ENCODE results near the gene TNIK. TPM values are rescaled to one million over a fixed set of nuclear protein-coding genes. Genes with fewer than 3 reads are reported as not detected.

Gene TNIK
- total and polyA plus RNA-seq, 2 experiments from 2014 or later: 14.6 to 34.3 TPM

DNA sequence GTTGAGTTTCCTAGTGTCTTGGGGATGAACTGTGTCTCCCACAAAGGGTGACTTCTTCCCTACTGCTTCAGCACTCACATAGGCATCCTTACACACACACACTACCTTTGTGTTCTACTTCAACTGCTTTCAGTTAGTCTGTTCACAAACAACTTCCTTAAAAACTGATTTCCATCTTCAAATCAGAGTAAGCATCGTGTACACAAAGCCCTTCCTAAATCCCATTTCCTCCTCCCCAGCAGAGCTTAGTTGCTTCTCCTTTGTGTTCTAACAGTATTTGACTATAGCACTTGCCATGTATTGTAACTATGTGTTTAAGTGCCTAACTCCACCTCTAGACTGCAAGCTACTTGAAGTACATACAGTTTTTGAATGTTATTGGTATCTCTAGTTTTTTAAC, 71.7 kb downstream of the TNIK start:
- Mint-ChIP-seq H3K4me1 (peaks cover 63% of the 10 kb centered on the region), H3K9me3 (peaks cover 15% of the 10 kb centered on the region), H3K36me3 (ENCODE audit: low read depth) (peaks cover 18% of the 10 kb centered on the region), H3K27me3 (ENCODE audit: insufficient read depth, low read depth, poor library complexity) (peaks cover 4% of the 10 kb centered on the region), H3K27ac (no peak overlapping the region), H3K4me3 (no peak overlapping the region)
- Histone ChIP-seq H3K4me2 (no peak overlapping the region), H3K36me3 (ENCODE audit: insufficient read depth) (peaks cover 6% of the 10 kb centered on the region; the same call in 1 of the 2 replicates), H3K4me3 (no peak overlapping the region), H3K4me1 (ENCODE audit: insufficient read depth) (peaks cover 37% of the 10 kb centered on the region), H3K27me3 (ENCODE audit: insufficient read depth) (no peaks in the 10 kb centered on the region), H3K79me2 (replicated peaks; ENCODE audit: insufficient read depth) (peaks cover 73% of the 10 kb centered on the region), H4K20me1 (replicated peaks; ENCODE audit: insufficient read depth) (no peaks in the 10 kb centered on the region), H3K27ac (ENCODE audit: low read depth) (no peak overlapping the region), H3F3A (replicated peaks; ENCODE audit: low read depth) (0 out of 2 replicates have a peak, but pooled peaks cover 3% of the 10 kb centered on the region), H3K9me2 (ENCODE audit: insufficient read depth) (0 out of 2 replicates have a peak, but pooled peaks cover 2% of the 10 kb centered on the region), H2AFZ (no peak overlapping the region)
- TF ChIP-seq NANOG (IDR thresholded peaks at IDR 0.05; ENCODE audit: borderline replicate concordance) (no peak), ZNF114 (CRISPR knock-in tag; IDR thresholded peaks at IDR 0.05) (no peak), POLR2AphosphoS5 (IDR thresholded peaks at IDR 0.05; ENCODE audit: low read depth) (no peak), CREB1 (CRISPR knock-in tag; IDR thresholded peaks at IDR 0.05; ENCODE audit: low read depth) (no peak), STAT1 (IDR thresholded peaks at IDR 0.05; ENCODE audit: unreplicated experiment) (no peak), JUNB (IDR thresholded peaks at IDR 0.05; ENCODE audit: unreplicated experiment) (no peak), EZH2phosphoT487 (IDR thresholded peaks at IDR 0.05; ENCODE audit: unreplicated experiment) (no peak), ZNF331 (CRISPR knock-in tag; IDR thresholded peaks at IDR 0.05; ENCODE audit: low read depth) (no peak), EZH2 (IDR thresholded peaks at IDR 0.05; ENCODE audit: low read depth, unreplicated experiment) (no peak)
- TF ChIP-seq, protein P1, sequence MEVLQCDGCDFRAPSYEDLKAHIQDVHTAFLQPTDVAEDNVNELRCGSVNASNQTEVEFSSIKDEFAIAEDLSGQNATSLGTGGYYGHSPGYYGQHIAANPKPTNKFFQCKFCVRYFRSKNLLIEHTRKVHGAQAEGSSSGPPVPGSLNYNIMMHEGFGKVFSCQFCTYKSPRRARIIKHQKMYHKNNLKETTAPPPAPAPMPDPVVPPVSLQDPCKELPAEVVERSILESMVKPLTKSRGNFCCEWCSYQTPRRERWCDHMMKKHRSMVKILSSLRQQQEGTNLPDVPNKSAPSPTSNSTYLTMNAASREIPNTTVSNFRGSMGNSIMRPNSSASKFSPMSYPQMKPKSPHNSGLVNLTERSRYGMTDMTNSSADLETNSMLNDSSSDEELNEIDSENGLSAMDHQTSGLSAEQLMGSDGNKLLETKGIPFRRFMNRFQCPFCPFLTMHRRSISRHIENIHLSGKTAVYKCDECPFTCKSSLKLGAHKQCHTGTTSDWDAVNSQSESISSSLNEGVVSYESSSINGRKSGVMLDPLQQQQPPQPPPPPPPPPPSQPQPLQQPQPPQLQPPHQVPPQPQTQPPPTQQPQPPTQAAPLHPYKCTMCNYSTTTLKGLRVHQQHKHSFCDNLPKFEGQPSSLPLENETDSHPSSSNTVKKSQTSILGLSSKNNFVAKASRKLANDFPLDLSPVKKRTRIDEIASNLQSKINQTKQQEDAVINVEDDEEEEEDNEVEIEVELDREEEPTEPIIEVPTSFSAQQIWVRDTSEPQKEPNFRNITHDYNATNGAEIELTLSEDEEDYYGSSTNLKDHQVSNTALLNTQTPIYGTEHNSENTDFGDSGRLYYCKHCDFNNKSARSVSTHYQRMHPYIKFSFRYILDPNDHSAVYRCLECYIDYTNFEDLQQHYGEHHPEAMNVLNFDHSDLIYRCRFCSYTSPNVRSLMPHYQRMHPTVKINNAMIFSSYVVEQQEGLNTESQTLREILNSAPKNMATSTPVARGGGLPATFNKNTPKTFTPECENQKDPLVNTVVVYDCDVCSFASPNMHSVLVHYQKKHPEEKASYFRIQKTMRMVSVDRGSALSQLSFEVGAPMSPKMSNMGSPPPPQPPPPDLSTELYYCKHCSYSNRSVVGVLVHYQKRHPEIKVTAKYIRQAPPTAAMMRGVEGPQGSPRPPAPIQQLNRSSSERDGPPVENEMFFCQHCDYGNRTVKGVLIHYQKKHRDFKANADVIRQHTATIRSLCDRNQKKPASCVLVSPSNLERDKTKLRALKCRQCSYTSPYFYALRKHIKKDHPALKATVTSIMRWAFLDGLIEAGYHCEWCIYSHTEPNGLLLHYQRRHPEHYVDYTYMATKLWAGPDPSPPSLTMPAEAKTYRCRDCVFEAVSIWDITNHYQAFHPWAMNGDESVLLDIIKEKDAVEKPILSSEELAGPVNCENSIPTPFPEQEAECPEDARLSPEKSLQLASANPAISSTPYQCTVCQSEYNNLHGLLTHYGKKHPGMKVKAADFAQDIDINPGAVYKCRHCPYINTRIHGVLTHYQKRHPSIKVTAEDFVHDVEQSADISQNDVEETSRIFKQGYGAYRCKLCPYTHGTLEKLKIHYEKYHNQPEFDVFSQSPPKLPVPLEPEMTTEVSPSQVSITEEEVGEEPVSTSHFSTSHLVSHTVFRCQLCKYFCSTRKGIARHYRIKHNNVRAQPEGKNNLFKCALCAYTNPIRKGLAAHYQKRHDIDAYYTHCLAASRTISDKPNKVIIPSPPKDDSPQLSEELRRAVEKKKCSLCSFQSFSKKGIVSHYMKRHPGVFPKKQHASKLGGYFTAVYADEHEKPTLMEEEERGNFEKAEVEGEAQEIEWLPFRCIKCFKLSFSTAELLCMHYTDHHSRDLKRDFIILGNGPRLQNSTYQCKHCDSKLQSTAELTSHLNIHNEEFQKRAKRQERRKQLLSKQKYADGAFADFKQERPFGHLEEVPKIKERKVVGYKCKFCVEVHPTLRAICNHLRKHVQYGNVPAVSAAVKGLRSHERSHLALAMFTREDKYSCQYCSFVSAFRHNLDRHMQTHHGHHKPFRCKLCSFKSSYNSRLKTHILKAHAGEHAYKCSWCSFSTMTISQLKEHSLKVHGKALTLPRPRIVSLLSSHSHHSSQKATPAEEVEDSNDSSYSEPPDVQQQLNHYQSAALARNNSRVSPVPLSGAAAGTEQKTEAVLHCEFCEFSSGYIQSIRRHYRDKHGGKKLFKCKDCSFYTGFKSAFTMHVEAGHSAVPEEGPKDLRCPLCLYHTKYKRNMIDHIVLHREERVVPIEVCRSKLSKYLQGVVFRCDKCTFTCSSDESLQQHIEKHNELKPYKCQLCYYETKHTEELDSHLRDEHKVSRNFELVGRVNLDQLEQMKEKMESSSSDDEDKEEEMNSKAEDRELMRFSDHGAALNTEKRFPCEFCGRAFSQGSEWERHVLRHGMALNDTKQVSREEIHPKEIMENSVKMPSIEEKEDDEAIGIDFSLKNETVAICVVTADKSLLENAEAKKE (CRISPR knock-in tag; IDR thresholded peaks at IDR 0.05): no peak
- TF ChIP-seq, protein P2, sequence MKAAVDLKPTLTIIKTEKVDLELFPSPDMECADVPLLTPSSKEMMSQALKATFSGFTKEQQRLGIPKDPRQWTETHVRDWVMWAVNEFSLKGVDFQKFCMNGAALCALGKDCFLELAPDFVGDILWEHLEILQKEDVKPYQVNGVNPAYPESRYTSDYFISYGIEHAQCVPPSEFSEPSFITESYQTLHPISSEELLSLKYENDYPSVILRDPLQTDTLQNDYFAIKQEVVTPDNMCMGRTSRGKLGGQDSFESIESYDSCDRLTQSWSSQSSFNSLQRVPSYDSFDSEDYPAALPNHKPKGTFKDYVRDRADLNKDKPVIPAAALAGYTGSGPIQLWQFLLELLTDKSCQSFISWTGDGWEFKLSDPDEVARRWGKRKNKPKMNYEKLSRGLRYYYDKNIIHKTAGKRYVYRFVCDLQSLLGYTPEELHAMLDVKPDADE (IDR thresholded peaks at IDR 0.05): no peak
- TF ChIP-seq, protein P3, sequence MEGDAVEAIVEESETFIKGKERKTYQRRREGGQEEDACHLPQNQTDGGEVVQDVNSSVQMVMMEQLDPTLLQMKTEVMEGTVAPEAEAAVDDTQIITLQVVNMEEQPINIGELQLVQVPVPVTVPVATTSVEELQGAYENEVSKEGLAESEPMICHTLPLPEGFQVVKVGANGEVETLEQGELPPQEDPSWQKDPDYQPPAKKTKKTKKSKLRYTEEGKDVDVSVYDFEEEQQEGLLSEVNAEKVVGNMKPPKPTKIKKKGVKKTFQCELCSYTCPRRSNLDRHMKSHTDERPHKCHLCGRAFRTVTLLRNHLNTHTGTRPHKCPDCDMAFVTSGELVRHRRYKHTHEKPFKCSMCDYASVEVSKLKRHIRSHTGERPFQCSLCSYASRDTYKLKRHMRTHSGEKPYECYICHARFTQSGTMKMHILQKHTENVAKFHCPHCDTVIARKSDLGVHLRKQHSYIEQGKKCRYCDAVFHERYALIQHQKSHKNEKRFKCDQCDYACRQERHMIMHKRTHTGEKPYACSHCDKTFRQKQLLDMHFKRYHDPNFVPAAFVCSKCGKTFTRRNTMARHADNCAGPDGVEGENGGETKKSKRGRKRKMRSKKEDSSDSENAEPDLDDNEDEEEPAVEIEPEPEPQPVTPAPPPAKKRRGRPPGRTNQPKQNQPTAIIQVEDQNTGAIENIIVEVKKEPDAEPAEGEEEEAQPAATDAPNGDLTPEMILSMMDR (conservative IDR thresholded peaks at IDR 0.05; ENCODE audit: low read depth in 2 of 2): no peak
- TF ChIP-seq, protein P4, sequence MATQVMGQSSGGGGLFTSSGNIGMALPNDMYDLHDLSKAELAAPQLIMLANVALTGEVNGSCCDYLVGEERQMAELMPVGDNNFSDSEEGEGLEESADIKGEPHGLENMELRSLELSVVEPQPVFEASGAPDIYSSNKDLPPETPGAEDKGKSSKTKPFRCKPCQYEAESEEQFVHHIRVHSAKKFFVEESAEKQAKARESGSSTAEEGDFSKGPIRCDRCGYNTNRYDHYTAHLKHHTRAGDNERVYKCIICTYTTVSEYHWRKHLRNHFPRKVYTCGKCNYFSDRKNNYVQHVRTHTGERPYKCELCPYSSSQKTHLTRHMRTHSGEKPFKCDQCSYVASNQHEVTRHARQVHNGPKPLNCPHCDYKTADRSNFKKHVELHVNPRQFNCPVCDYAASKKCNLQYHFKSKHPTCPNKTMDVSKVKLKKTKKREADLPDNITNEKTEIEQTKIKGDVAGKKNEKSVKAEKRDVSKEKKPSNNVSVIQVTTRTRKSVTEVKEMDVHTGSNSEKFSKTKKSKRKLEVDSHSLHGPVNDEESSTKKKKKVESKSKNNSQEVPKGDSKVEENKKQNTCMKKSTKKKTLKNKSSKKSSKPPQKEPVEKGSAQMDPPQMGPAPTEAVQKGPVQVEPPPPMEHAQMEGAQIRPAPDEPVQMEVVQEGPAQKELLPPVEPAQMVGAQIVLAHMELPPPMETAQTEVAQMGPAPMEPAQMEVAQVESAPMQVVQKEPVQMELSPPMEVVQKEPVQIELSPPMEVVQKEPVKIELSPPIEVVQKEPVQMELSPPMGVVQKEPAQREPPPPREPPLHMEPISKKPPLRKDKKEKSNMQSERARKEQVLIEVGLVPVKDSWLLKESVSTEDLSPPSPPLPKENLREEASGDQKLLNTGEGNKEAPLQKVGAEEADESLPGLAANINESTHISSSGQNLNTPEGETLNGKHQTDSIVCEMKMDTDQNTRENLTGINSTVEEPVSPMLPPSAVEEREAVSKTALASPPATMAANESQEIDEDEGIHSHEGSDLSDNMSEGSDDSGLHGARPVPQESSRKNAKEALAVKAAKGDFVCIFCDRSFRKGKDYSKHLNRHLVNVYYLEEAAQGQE (IDR thresholded peaks at IDR 0.05; ENCODE audit: unreplicated experiment): no peak
- ATAC-seq (no peak), DNase-seq (ENCODE audit: low spot score) (no peak)
